GM18526 (cell line): ENCODE measurements around the gene APBB2.

Experiments
- POLR2A ChIP-seq: IDR thresholded peaks from 3 replicates; pipeline ENCODE4 v1.6.1; 2011; ENCODE audit not compliant: insufficient read length; ENCODE audit errors: extremely low read depth

APBB2 gene

DNA sequence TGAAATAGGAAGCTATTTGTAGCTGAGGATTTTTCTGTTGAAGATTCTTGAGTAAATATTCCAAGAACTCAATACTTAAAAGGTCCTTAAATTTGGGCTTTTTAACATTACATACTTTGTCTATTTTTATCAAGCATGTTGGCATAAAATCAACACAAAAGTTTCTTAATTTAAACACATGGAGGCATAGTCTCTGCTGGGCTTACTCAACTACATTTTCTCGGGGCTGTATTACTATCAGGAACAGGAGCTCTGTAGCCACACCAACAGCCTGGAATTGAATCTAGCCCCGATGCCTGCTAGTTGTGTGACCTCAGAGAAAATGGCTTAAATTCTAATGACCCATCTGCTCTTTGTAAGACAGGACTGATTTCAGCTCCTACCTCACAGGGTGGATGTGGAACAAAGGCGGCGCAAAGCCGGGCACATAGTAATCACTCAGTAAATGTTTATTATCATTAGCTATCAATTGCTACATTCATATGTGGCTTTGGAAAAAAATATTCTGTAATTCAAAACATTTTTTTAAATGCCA is 257.6 kb downstream of the APBB2 start:
- no peak for TF ChIP-seq POLR2A

GRCh38 chr4:40954088-40954668 is 260.2 kb downstream of the APBB2 start:
- TF ChIP-seq POLR2A: no peak

GRCh38 chr4:40953283-40954087 is 260.9 kb downstream of the APBB2 start:
- no peak for TF ChIP-seq POLR2A

DNA sequence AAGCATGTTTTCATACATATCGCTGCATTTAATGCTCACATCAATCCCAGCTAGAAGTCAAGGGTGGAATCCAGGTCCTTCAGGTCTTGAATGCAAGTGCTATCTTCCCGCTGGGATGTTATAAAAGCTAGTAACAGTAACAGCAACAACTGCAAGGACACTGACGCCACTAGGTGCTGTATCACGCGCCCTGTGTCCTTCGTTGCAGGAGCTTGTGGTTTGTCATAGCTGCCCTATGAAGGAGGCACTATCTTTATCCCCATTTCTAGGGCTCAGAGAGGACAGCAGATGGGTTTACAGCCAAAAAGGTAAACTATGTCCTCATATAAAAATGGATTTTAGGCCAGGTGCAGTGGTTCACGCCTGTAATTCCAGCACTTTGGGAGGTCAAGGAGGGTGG is 261.7 kb downstream of the APBB2 start:
- TF ChIP-seq POLR2A: no peak

- no peak for TF ChIP-seq POLR2A
Measured at GRCh38 chr4:40952217-40952616, 262.1 kb downstream of the APBB2 start.

GRCh38 chr4:40951026-40951425 is 263.3 kb downstream of the APBB2 start:
- no peak for TF ChIP-seq POLR2A

GRCh38 chr4:40949358-40950100 is 264.8 kb downstream of the APBB2 start:
- no peak for TF ChIP-seq POLR2A

GRCh38 chr4:40948014-40948413 is 266.3 kb downstream of the APBB2 start:
- TF ChIP-seq POLR2A: no peak

DNA sequence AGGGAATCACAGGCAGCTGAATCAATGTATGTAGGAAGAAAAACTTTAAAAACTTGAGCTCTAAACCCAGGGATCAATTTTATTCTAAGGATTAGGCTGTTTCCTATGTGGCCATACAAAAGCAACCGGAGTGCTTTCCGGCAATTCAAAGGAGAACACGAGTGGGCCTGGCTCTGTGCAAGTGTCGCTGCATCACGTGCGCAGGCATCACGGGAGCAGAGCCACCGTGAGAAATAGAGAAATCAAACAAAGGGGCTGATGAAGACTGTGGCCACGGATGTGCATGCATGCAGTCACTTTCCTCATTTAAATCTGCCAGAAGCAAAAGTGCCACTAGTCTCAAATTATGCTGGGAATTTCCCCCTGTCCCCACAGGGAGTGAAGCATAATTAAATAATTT is 267.7 kb downstream of the APBB2 start:
- TF ChIP-seq POLR2A: no peak

DNA sequence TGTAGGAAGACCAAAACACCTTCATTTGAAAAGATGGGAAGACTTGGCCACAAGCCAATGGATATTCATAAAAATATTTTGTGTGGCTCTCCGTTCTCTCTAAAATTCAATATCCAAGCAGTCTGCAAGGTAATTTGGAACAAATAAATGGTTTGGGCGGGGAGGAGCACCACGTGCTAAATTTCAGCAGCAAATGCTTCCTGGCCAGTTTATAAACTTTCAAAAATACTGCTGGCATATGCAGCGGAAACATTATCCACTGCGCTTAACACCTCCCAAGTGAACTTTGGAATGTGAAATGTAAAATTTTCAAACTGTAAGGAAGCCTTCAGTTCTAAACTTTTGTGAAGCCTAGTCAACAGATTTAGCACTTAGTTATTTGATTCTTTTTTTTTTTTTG is 273.6 kb downstream of the APBB2 start:
- TF ChIP-seq POLR2A: no peak

DNA sequence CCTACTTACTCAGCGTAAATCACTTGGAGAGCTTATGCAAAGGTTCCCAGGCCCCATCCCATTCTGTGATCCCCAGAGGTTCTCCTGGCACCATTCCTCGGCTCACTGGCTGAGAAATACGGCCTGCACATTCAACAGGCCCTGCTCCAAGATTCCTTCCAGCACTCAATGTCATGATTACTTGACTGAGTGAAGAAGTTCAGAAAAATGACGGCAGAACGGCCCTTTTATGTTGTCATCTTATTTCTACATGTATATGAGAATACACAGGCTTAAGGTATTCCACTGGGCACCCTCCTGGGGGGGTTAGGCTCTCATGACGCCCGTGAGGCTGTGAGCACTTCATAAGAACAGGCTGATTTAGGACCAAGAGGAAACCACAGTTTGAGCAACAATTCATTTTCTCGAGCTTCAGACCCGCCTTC is 274.0 kb downstream of the APBB2 start:
- TF ChIP-seq POLR2A: no peak

- TF ChIP-seq POLR2A: no peak
Measured at GRCh38 chr4:40939856-40940255, 274.5 kb downstream of the APBB2 start.

- TF ChIP-seq POLR2A: no peak
Measured at GRCh38 chr4:40938337-40938736, 276.0 kb downstream of the APBB2 start.

GRCh38 chr4:40937140-40937725 is 277.1 kb downstream of the APBB2 start:
- no peak for TF ChIP-seq POLR2A

DNA sequence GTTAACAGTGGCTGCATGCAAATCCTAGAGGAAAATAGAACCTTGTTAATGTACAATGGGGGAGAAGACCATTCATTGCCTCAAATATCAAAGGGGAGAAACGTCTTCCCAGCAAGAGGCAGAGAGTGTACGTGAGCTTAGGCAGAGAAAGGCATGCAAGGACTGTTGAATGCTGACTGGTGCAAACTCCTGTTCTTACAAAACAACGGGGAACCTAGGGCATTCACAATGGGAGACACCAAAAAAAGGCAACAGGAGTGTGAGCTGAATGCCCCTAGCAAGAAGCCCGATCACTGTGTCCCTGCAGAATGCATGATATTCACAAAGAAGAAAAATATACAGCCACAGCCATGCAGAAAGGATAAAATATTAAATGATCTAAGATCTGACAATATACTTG is 279.7 kb downstream of the APBB2 start:
- TF ChIP-seq POLR2A: no peak
